A673 (cell line): ENCODE results near the gene HRH3.

Experiments
- CTCF ChIP-seq: fragments of 300-800, 200-600 bp; sonication (generic); conservative IDR thresholded peaks from 2 replicates; pipeline ENCODE4 v1.5.1; 2017; ENCODE audit warnings: low read depth, mild to moderate bottlenecking, antibody characterized with exemption, low read length, moderate library complexity, mixed read lengths
- EZH2 ChIP-seq: fragments of 200-600 bp; sonication (generic); IDR thresholded peaks from 2 replicates; pipeline ENCODE4 v1.6.1; 2017; ENCODE audit warnings: borderline replicate concordance, low read depth, mild to moderate bottlenecking, mixed read lengths, antibody characterized with exemption, low read length; ENCODE audit not compliant: poor library complexity, severe bottlenecking

DNA sequence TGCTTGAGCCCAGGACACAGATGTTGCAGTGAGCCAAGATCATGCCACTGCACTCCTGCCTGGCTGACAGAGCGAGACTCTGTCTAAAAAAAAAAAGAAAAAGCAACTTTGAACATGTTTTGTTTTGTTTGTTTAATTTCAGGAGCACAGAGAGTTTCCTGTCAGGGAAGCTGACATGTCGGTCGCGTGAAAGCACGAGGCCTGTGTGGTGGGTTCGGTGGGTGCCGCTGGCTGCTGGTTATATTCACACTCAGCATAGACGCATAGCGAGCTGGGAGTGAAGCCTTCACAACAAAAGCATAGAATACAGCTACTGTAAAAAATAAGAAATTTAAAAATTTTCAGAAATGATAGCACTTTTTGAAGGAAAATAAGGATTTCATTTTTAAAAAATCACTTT is 22.8 kb downstream of the HRH3 start:
- no peak for TF ChIP-seq EZH2
- no peak for TF ChIP-seq CTCF
